ENCODE measurements around the gene TOMM20. TPM values are rescaled to one million over a fixed set of nuclear protein-coding genes. Genes with fewer than 3 reads are reported as not detected.
"Not testable (repeated sequence)": the region's sequence is repeated elsewhere in the genome, so short reads cannot be mapped to it uniquely, and the experiment has no call there.

Gene TOMM20
- total and polyA plus RNA-seq, 9 of the 15 experiments (the other 6 are each of a cell fraction or from before 2014, with no cell fraction given), result 70.6 to 334 (median 159) TPM

DNA sequence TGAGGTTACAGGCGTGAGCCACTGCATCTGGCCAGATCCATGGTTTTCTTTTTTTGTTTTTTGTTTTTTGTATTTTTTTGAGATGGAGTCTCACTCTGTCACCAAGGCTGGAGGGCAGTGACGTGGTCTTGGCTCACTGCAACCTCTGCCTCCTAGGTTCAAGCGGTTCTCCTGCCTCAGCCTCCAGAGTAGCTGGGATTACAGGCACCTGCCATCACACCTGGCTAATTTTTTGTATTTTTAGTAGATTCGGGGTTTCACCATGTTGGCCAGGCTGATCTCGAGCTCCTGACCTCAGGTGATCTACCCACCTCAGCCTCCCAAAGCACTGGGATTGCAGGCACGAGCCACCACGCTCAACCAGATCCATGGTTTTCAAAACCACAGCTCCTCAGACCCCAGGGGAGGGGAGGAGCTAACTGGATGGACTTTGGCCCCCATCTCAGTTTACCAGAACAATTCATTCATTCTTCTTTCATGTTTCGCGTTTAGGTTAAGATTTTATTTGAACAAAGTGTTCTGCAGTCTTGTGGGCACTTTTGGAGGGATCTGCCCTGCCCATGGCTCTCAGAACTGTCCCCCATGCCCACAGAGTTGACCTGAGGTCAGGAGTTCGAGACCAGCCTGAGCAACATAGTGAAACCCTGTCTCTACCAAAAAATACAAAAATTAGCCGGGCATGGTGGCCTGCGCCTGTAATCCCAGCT lies 43.1 kb downstream of the TOMM20 start:
- CTCF ChIA-PET (ENCODE audit: low intra/inter-chr PET ratio); H3K27ac ChIP-seq (ENCODE audit: extremely low read depth, low read depth, low read length); H3K4me2 ChIP-seq (ENCODE audit: insufficient read depth, low read length); BruUV-seq (replicated peaks); H3K9me3 ChIP-seq (replicated peaks; ENCODE audit: control insufficient read depth, insufficient read depth, low read depth, low read length); H3K79me2 ChIP-seq (ENCODE audit: control insufficient read depth, insufficient read depth, low read length); H3K9me1 ChIP-seq (ENCODE audit: control insufficient read depth, insufficient read depth, low read length); FAIRE-seq; DNase-seq (ENCODE audit: extremely low read depth in 1 of 4, low spot score in 3 of 4); intact Hi-C loops (cut with micrococcal nuclease); H3K4me3 ChIP-seq; H4K20me1 ChIP-seq (replicated peaks; ENCODE audit: control insufficient read depth, insufficient read depth, low read length); ATAC-seq; H3K9ac ChIP-seq (ENCODE audit: insufficient read depth in 1 of 2, low read depth in 2 of 2, low read length in 2 of 2); H3K27me3 ChIP-seq (ENCODE audit: control insufficient read depth in 2 of 2, insufficient read depth in 2 of 2, low read length in 2 of 2); H3K36me3 ChIP-seq (ENCODE audit: control insufficient read depth, insufficient read depth, low read length): not testable (repeated sequence)
- in situ Hi-C loops (cut with MboI), result loop anchor here (10.0 kb wide), 1 partner anchor 331 kb away; no protein-coding TSS in a partner anchor
- POLR2A ChIA-PET, result interaction anchor here (0.6 to 0.7 kb wide), 2 partner anchors 148 to 358 kb away, joined by 3 read pairs; no protein-coding TSS in a partner anchor
- Histone ChIP-seq H3K4me1 (replicated peaks in 1 of 2; ENCODE audit: control insufficient read depth in 2 of 2, insufficient read depth in 2 of 2, low read length in 2 of 2) (peaks cover 15 to 16% of the 10 kb centered on the region in 2 experiments), H2AFZ (ENCODE audit: low read depth, low read length) (peak overlapping the region; percentile 38; the same call in 1 of the 2 replicates)
- WGBS (ENCODE audit: insufficient coverage, low coverage, missing lambda C conversion rate), result 52% methylated on average over 12 of the region's 12 CpGs
- TF ChIP-seq ZNF24 (IDR thresholded peaks at IDR 0.05), result 0 out of 2 replicates have a peak, but pooled peaks have one; percentile 16

DNA sequence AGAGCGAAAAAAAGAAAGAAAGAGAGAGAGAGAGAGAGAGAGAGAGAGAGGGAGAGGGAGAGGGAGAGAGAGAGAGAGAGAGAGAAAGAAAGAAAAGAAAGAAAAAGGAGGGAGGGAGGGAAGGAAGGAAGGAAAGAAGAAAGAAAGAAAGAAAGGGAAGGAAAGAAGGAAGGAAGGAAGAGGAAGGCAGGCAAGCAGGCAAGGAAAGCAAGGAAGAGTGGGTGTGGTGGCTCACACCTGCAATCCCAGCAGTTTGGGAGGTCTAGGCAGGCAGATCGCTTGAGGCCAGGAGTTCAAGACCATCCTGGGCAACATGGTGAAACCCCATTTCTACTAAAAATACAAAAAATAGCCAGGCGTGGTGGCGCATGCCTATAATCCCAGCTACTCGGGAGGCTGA lies 47.8 kb downstream of the TOMM20 start:
- H3K36me3 ChIP-seq (ENCODE audit: control insufficient read depth, insufficient read depth, low read length); CTCF ChIA-PET (ENCODE audit: low intra/inter-chr PET ratio): not testable (repeated sequence)
- intact Hi-C loops (cut with micrococcal nuclease), result loop anchor here (5.0 kb wide), 4 partner anchors 103 to 328 kb away; no protein-coding TSS in a partner anchor

More for the DNA sequence above, 47.8 kb downstream of the TOMM20 start:
- H2AFZ ChIP-seq (ENCODE audit: low read depth, low read length); H4K20me1 ChIP-seq (replicated peaks; ENCODE audit: control insufficient read depth, insufficient read depth, low read length); H3K4me3 ChIP-seq; H3K79me2 ChIP-seq (ENCODE audit: control insufficient read depth, insufficient read depth, low read length); H3K4me2 ChIP-seq (ENCODE audit: insufficient read depth, low read length); DNase-seq (ENCODE audit: extremely low read depth in 1 of 4, low spot score in 3 of 4); ATAC-seq; H3K9me1 ChIP-seq (ENCODE audit: control insufficient read depth, insufficient read depth, low read length); H3K9me3 ChIP-seq (replicated peaks; ENCODE audit: control insufficient read depth, insufficient read depth, low read depth, low read length); H3K27me3 ChIP-seq (ENCODE audit: control insufficient read depth in 2 of 2, insufficient read depth in 2 of 2, low read length in 2 of 2); H3K27ac ChIP-seq (ENCODE audit: extremely low read depth, low read depth, low read length); H3K9ac ChIP-seq (ENCODE audit: insufficient read depth in 1 of 2, low read depth in 2 of 2, low read length in 2 of 2); FAIRE-seq; POLR2A ChIA-PET; BruUV-seq (replicated peaks): not testable (repeated sequence)
- WGBS (ENCODE audit: insufficient coverage, low coverage, missing lambda C conversion rate), result 51% methylated on average over 5 of the region's 5 CpGs
- in situ Hi-C loops (cut with MboI), result loop anchor here (5.0 to 10.0 kb wide), 2 partner anchors 326 to 483 kb away; no protein-coding TSS in a partner anchor
- H3K4me1 ChIP-seq (replicated peaks in 1 of 2; ENCODE audit: control insufficient read depth in 2 of 2, insufficient read depth in 2 of 2, low read length in 2 of 2), result peaks cover 12 to 14% of the 10 kb centered on the region in 2 experiments
- TF ChIP-seq, protein P1, sequence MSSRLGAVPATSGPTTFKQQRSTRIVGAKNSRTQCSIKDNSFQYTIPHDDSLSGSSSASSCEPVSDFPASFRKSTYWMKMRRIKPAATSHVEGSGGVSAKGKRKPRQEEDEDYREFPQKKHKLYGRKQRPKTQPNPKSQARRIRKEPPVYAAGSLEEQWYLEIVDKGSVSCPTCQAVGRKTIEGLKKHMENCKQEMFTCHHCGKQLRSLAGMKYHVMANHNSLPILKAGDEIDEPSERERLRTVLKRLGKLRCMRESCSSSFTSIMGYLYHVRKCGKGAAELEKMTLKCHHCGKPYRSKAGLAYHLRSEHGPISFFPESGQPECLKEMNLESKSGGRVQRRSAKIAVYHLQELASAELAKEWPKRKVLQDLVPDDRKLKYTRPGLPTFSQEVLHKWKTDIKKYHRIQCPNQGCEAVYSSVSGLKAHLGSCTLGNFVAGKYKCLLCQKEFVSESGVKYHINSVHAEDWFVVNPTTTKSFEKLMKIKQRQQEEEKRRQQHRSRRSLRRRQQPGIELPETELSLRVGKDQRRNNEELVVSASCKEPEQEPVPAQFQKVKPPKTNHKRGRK (tag; IDR thresholded peaks at IDR 0.05), result peak; percentile 80; the same call in 1 of the 2 replicates
